LNCaP clone FGC (cell line): ENCODE data around the gene FBLN1.

Source experiments
- DNase-seq: peaks from one replicate; pipeline ENCODE4 v3.0.0-alpha.2; 2011; ENCODE audit warnings: low read depth
- H3K4me3 ChIP-seq: 2 replicates; pipeline ENCODE4 v1.5.1; 2011; ENCODE audit warnings: mild to moderate bottlenecking, low read depth, low read length, control low read depth
- TF ChIP-seq, protein P1 (sequence below): IDR thresholded peaks from 2 replicates; pipeline ENCODE4 v1.5.1; 2012; ENCODE audit warnings: mild to moderate bottlenecking; ENCODE audit not compliant: control insufficient read depth, insufficient read depth; ENCODE audit errors: extremely low read depth

Gene FBLN1

DNA sequence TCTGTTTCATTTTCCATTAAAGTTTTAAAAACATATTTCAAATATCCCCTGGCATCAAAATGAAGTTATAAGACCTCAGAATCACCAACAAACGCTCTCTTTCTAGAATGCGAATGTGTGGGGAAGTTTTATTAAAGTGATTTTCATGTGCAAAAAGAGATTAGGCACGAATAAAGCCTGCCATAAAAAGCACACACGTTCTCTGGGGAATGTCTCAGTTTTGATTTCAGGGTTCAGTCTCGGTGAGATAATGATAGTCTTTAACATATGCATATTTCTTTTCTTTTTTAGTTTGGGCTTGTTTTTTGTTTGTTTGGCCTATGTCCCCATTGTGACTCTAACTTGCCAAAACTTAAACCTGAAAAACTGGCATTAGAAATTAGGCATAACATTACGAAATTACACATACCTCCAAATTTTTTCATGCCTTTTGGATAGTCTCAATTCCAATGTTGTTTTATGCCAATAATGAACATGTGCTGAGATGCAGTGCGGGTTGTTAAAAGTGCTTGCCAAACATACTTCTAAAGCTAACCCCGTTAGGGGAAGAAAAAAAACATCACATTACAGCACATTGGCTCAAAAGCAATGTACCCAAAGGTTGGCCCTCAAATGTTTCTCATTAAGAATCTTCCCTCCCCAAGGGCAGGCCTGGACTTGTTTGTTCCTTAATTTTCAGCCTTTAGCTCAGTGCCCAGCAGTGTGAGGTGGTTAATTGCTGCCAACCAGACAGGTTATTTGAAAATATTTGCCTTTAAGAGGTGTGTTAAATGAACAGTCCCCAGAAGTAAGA, 33.2 kb upstream of the FBLN1 start:
- TF ChIP-seq, protein P1, sequence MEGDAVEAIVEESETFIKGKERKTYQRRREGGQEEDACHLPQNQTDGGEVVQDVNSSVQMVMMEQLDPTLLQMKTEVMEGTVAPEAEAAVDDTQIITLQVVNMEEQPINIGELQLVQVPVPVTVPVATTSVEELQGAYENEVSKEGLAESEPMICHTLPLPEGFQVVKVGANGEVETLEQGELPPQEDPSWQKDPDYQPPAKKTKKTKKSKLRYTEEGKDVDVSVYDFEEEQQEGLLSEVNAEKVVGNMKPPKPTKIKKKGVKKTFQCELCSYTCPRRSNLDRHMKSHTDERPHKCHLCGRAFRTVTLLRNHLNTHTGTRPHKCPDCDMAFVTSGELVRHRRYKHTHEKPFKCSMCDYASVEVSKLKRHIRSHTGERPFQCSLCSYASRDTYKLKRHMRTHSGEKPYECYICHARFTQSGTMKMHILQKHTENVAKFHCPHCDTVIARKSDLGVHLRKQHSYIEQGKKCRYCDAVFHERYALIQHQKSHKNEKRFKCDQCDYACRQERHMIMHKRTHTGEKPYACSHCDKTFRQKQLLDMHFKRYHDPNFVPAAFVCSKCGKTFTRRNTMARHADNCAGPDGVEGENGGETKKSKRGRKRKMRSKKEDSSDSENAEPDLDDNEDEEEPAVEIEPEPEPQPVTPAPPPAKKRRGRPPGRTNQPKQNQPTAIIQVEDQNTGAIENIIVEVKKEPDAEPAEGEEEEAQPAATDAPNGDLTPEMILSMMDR, result no peak
- DNase-seq, result no peak
- no peak overlapping the region for H3K4me3 ChIP-seq

DNA sequence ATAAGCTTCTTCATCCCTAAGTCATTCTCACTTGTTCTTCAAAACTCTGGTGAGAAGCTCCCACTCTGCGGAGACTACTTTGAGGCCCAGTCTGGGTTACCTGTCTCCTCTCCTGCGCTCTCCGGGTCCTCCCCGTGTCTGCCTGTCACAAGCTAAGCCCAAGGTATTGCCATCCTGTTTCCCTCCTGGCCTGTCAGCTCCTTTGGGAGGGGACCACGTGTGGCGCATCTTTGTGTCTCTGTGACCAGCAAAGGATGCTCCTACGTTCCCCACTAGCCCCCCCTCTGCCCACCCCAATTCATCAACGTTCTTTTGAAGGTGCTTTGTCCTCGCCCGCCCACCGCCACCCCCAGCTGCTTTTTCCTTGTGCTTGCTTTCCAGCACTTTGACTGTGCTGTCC, 31.8 kb upstream of the FBLN1 start:
- no peak for DNase-seq
- H3K4me3 ChIP-seq, result no peak overlapping the region
- TF ChIP-seq, protein P1, result no peak

GRCh38 chr22:45472426-45472825, 30.3 kb upstream of the FBLN1 start:
- DNase-seq, result no peak
- H3K4me3 ChIP-seq, result no peak overlapping the region
- TF ChIP-seq, protein P1, result no peak

DNA sequence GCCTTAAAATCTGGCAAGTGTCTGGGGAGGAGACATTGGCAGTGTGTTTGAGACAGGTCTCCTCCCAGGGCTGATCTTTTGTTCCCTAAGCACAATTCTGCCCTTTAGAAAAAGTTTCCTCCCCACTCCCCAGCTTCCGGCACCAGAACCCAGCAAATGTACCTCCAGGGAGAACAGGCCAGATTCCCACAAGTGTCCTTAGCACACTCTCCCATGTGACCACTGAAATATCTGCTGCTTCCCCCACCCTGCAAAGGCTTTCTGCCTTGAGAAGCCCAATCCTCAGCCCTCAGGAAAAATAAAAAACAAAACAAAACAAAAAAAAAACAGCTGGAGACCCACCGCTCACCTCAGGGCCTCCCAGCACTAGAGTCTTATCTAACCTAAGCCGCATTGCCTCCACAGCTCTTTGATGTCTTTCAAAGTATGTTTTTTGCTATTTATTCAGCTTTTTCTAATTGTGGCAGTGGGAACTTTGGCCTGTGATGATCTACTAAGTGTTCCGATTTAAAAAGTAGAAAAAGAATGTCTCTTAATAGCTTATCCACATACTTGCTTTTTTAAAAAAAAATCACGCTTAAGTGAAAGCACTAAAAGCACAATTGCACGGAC, 29.0 kb upstream of the FBLN1 start:
- no peak for DNase-seq
- TF ChIP-seq, protein P1, result no peak
- H3K4me3 ChIP-seq, result no peak overlapping the region

- no peak overlapping the region for H3K4me3 ChIP-seq
- TF ChIP-seq, protein P1, result no peak
- no peak for DNase-seq
Measured at GRCh38 chr22:45475063-45475747, 27.5 kb upstream of the FBLN1 start.

DNA sequence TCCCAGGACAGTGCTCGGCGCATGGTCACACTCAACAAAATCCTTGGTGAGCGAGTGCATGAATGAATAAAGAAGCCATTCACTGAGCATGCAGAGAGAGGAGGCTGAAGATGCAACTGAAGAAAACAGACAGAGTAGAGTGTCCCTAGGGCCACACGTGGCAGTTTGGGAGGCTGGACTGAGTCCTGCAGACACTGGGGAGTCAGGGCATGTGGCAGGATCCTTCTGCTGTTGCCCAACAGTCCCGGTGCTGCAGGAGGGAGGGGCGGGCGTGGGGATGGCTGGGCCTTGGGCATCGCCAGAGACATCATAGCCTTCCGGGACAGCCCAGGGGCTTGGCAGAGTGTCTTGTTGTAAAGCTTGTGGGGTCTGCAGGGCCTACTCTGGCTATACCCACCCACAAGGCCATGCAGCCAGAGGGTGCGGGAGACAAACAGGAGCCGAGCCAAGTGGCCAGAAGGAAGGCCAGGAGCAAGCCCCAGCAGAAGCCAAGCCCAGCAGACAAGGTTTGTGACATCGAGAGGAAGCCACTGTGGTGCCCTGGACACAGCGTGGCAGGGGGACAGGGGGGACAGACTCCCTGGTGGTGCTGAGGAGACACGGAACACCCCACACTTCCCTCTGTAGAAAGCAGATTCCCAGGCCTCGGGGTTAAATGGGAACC, 26.7 kb upstream of the FBLN1 start:
- DNase-seq, result no peak
- H3K4me3 ChIP-seq, result no peak overlapping the region
- TF ChIP-seq, protein P1, result no peak
